AG04450 (cell line): Measurements from ENCODE around the gene AUP1. TPM values are rescaled to one million over a fixed set of nuclear protein-coding genes. Genes with fewer than 3 reads are reported as not detected.
A peak's percentile ranks its signal among the peaks of the same experiment; 100 is the strongest.

ENCODE experiments used
- CTCF ChIA-PET: fragments of 300-600, 350-600 bp; formaldehyde crosslinking; extraction: SDS; loops from one replicate; lab custom pipeline; 2022; ENCODE audit warnings: antibody characterized with exemption, inconsistent platforms; lab: Charles Lee
- POLR2A ChIA-PET: fragments of 350-600 bp; formaldehyde crosslinking; extraction: SDS; loops from one replicate; lab custom pipeline; 2021; ENCODE audit warnings: antibody characterized with exemption, inconsistent platforms; lab: Yijun Ruan, JAX
- DNase-seq: peaks from one replicate; pipeline ENCODE4 v3.0.0-alpha.2; 2011; ENCODE audit warnings: low read depth, low spot score
- H3K27ac ChIP-seq: one replicate; pipeline ENCODE4 v1.5.1; 2012; ENCODE audit warnings: low read depth, low read length, control low read depth
- H3K27me3 ChIP-seq: one replicate; pipeline ENCODE4 v1.6.0; 2012; ENCODE audit warnings: low read length; ENCODE audit not compliant: control insufficient read depth, insufficient read depth
- H3K4me3 ChIP-seq: 2 replicates; pipeline ENCODE4 v1.5.1; 2011; ENCODE audit warnings: mild to moderate bottlenecking, low read depth, low read length, control low read depth
- H3K9me3 ChIP-seq: 2 replicates; pipeline ENCODE4 v1.5.1; 2012; ENCODE audit warnings: low read length; ENCODE audit not compliant: control insufficient read depth, insufficient read depth
- CTCF ChIP-seq: IDR thresholded peaks from 2 replicates; pipeline ENCODE4 v1.5.1; 2011; ENCODE audit warnings: low read depth, low read length, control low read depth, inconsistent platforms
- polyA minus RNA-seq: library from RNA; depleted of rRNA, polyadenylated mRNA; stranded (reverse); fragments of >200 nt; gene quantifications from 2 replicates; pipeline ENCODE4 v1.2.3, GENCODE V29; 2011; rRNA and poly(A)+ RNA removed
- polyA plus RNA-seq: library from polyadenylated mRNA; depleted of rRNA; stranded (reverse); fragments of >200 nt; gene quantifications from 2 replicates; pipeline ENCODE4 v1.2.3, GENCODE V29; 2011; rRNA removed

AUP1 gene
- 51.9 and 64.4 TPM in 2 replicates for polyA plus RNA-seq
- polyA minus RNA-seq, result 46.1 and 58.0 TPM in 2 replicates

- H3K4me3 ChIP-seq, result peak within 1 kb of the TSS; percentile 100
These were observed at the start of gene AUP1, which contains the start of gene HTRA2 for GRCh38 chr2:74529357-74530238. TSS of gene AUP1 (minus strand) at chr2:74529706. CDS start at chr2:74529629, 77 bp downstream. TSS of gene HTRA2 (plus strand) at chr2:74529933. CDS start at chr2:74530007, 74 bp downstream.

GRCh38 chr2:74578408-74578807, 48.9 kb upstream of the AUP1 start:
- Histone ChIP-seq H3K27me3 (no peaks in the 10 kb centered on the region), H3K9me3 (no peaks in the 10 kb centered on the region), H3K27ac (no peak overlapping the region), H3K4me3 (no peak overlapping the region)
- ChIA-PET POLR2A (no interaction called here), CTCF (interaction anchor here (0.5 to 0.8 kb wide), 2 partner anchors 186 to 187 kb away, joined by 3 read pairs; no protein-coding TSS in a partner anchor)
- no peak for DNase-seq
- TF ChIP-seq CTCF, result no peak

More at GRCh38 chr2:74529357-74530238, at the start of gene AUP1, which contains the start of gene HTRA2:
- peak within 1 kb of the TSS; percentile 77 for H3K27ac ChIP-seq
- POLR2A ChIA-PET, result interaction anchor here (0.6 to 2.0 kb wide), 9 partner anchors 24 to 71 kb away, joined by 3 to 16 read pairs (median 4); partner anchors contain the start of genes CCDC142, LBX2, LOXL3 and TTC31
- H3K27me3 ChIP-seq, result no peaks in the 10 kb centered on the region
- CTCF ChIA-PET, result interaction anchor here (0.7 to 1.8 kb wide), 2 partner anchors 46 to 59 kb away, joined by 3 to 9 read pairs; partner anchors contain the start of genes CCDC142 and TTC31
- peaks cover 10% of the 10 kb centered on the region; the same call in 1 of the 2 replicates for H3K9me3 ChIP-seq
- TF ChIP-seq CTCF, result no peak
- peak; percentile 98 for DNase-seq

GRCh38 chr2:74577448-74577847, 47.9 kb upstream of the AUP1 start:
- ChIA-PET POLR2A (interaction anchor here (1.1 to 2.0 kb wide), 4 partner anchors 10 to 120 kb away, joined by 3 to 8 read pairs (median 6); partner anchors contain the start of gene LOXL3), CTCF (interaction anchor here (0.8 to 4.1 kb wide), 4 partner anchors 9 to 76 kb away, joined by 3 to 27 read pairs (median 6); no protein-coding TSS in a partner anchor)
- no peak overlapping the region for H3K4me3 ChIP-seq
- no peaks in the 10 kb centered on the region for H3K9me3 ChIP-seq
- DNase-seq, result no peak
- TF ChIP-seq CTCF, result no peak
- no peaks in the 10 kb centered on the region for H3K27me3 ChIP-seq
- H3K27ac ChIP-seq, result no peak overlapping the region

GRCh38 chr2:74576863-74577229, 47.3 kb upstream of the AUP1 start:
- no peaks in the 10 kb centered on the region for H3K27me3 ChIP-seq
- H3K9me3 ChIP-seq, result no peaks in the 10 kb centered on the region
- no peak overlapping the region for H3K4me3 ChIP-seq
- peak; percentile 33 for TF ChIP-seq CTCF
- ChIA-PET POLR2A (interaction anchor here (0.9 to 2.0 kb wide), 5 partner anchors 10 to 119 kb away, joined by 3 to 8 read pairs (median 5); partner anchors contain the start of genes LOXL3 and MOGS), CTCF (interaction anchor here (0.6 to 4.1 kb wide), 7 partner anchors 9 to 242 kb away, joined by 3 to 27 read pairs (median 5); no protein-coding TSS in a partner anchor)
- DNase-seq, result peak; percentile 70
- peak overlapping the region; percentile 83 for H3K27ac ChIP-seq
